NOMO-1 treated with DMSO at 0.1 percent for 48 hours (cell line): Measurements from ENCODE around the gene MRPS17.

Experiments
- DNase-seq: peaks from one replicate; lab custom pipeline; 2025; ENCODE audit not compliant: unreplicated experiment; lab: John Stamatoyannopoulos, UW

MRPS17 gene

DNA sequence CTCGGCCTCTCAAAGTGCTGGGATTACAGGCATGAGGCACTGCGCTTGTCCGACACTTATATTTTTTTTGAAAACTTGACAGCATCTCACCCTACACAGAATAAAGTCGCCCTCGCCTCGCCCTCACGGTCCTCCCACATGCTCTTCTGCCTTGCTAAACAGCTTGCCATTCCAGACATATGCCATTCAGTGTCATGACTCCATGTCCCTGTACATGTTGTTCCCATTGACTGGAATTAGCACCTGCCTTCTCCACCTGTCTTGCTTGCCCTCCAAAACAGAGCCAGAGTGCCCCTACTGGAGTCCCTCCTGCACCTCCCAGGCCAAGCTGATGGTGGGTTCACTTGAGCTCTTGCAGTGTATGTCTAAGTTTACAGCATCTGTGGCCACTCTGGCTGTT, 18.9 kb downstream of the MRPS17 start:
- no peak for DNase-seq

DNA sequence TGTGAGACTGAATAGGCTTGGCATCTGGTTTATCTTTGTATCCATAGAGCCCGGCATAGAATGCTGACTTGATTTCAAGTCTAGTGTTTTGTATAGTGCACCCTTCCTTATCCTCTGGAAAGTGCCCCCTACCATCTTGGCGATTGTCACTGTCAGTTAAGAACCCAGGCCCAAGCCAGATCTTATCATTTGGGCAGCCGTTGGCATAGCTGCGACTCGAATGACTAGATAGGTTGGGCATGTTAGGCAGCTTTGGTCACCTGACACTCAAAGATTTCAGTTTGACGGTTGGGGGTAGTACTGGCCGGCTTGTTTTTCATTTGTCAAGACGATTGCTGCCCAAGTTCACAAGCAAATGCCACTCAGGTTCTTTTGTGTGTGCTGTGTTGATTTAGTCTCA, 19.3 kb downstream of the MRPS17 start:
- no peak for DNase-seq

DNA sequence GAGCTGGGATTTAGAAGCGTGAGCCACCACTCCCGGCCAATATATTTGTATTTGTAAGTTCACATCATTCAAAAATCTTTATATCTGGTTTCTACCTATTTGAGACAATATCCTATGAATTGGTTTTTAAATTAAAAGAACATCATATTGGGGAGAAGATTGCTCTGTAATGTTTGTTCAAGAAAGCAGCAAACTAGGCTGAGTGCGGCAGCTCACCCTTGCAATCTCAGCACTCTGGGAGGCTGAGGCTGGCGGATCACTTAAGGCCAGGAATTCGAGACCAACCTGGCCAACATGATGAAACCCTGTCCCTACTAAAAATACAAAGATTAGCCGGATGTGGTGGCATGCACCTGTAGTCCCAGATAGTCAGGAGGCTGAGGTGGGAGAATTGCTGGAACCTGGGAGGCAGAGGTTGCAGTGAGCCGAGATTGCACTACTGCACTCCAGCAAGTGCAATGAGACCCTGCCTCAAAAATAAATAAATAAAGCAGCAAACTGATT, 22.1 kb downstream of the MRPS17 start:
- no peak for DNase-seq

DNA sequence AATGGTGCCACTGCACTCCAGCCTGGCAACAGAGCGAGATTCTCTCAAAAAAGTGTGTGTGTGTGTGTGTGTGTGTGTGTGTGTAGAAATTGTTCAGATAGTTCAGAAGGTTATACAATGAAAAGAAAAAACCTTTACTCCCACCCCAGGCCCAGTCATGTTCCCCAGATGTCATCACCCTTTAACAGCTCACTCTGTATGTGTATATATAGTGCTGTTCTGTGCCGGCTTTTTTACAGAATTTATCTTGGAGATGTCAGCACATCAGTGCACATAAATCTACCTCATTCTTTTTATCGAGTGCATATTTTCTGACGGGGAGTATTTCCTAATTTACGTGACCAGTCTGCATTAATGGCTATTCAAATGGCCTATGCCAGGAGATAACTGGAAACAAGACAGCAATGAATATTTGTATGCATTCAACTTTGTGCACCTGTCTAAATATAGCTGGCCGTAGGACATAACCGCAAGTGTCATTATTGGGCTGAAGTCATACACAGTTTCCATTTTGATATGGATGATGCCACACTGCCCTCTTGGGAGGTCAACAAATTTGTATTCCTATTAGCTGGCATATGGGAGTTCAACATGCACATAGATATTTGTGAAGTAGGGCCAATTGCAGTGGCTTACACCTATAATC, 24.4 kb downstream of the MRPS17 start:
- DNase-seq: no peak

DNA sequence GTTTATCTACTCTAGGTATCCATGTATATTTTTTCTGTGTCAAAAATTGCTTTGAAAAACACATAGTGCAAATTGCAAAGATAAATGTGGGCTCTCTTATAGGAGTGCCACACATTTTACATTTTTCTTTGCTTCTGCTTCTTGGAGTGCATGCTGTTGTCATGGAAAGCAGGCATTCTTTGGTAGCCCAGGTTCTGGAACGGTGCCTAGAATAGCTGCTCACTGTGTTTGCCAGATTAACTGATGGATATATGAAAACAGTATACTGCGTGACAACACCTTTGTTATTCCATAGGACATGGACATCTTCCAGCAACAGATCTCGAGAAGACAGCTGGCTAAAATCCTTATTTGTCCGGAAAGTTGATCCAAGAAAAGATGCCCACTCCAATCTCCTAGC, 26.2 kb downstream of the MRPS17 start:
- no peak for DNase-seq

DNA sequence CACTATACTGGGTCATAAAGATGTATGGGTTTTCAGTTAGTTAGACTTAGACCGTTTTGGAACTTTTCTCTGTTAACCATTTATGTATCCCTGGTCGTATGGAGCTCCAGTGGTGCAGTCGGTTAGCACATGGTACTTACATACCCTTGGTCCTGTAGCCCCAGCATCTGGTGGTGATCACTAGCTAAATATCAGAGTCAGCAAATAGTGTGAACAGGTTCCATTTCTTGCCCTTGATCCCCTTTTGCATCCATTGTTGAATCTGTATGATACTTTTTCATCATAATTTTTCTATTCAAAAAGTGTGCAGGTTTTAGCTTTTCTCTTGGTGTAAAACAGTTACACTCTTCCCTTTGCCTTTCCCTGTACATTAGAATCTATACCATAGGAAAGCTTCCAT, 28.6 kb downstream of the MRPS17 start:
- no peak for DNase-seq

DNA sequence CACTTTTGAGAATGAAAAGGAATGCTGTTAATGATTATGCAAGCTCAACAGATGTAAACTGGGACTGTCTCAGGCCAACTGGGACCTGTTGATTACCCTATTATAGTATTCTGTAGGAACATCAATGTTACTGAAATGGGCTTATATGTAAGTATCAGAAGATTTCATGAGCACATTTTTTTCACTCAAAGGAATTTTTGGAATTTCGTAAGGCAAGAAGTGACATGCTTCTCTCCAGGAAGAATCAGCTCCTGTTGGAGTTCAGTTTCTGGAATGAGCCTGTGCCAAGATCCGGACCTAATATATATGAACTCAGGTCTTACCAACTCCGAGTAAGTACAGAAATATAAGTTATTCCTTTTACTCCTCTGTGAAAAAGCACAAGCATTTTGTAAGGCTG, 31.9 kb downstream of the MRPS17 start:
- DNase-seq: no peak

DNA sequence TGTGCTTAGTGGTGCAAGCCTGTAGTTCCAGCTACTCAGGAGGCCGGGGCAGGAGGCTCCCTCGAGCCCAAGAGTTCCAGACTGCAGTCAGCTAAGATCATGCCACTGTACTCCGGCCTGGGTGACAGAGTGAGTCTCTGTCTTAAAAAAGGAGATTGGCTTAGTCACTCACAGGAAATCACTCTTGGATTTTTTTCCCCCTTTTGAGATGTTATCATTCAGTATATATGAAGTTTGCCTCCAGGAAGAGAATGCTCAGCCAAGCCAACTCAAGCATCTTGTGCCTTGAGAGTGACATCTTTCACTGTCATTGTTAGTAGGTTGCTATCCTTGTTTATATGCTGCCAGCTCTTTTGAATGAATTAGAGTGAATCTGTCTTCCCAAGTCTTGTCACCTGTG, 40.7 kb downstream of the MRPS17 start:
- no peak for DNase-seq

DNA sequence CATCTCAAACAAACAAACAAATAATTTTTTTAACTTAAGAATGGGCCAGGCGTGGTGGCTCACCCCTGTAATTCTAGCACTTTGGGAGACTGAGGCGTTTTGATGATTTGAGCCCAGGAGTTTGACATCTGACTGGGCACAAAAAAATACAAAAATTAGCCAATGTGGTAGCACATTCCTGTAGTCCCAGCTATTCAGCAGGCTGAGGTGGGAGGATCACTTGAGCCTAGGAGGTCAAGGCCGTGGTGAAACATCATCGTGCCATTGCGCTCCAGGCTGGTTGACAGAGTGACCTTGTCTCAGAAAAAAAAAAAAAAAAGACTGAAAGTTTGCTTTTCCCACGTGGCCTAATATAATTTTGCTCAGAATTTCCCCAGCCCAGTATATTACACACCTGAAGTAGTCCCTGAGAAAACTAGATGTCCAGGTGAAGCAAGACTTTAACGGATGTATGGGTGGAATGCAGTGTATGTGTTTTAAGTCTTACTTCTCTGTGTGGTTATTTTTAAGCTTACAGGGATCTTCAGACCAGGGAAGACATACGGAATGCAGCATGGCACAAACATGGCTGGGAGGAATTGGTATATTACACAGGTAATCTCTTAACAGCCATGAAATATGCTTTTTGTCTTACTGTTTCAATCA, 45.3 kb downstream of the MRPS17 start:
- no peak for DNase-seq

DNA sequence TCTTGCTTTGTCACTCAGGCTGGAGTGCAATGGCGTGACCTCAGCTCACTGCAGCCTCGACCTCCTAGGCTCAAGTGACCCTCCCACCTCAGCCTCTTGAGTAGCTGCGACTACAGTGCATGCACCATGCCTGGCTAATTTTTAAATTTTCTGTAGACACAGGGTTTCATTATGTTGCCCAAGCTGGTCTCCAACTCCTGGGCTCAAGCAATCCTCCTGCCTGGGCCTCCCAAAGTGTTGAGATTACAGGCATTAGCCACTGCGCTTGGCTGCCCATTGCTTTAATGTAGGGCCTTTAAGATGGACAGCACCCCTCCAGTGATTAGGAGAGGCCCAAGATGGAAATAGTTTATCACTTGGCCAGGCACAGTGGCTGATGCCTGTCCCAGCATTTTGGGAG, 52.1 kb downstream of the MRPS17 start:
- no peak for DNase-seq
